Adrenal gland (tissue), 5 donors: ENCODE measurements around the gene GOLGA8F.
"Not testable (repeated sequence)": the region's sequence is repeated elsewhere in the genome, so short reads cannot be mapped to it uniquely, and the experiment has no call there.

Experiments used
- CTCF ChIP-seq, 6 experiments: fragments of 450-650 bp in 4 of 6; fragments of 200-600 bp in 2 of 6; sonication (generic) in 1 of 6; IDR thresholded peaks; 1 replicate in 5 of 6; 2 replicates in 1 of 6; pipeline versions ENCODE4 v1.5.1 to v1.8.0; 2016 to 2021; ENCODE audit warnings: antibody characterized with exemption in 6 of 6, mild to moderate bottlenecking in 2 of 6, moderate library complexity in 1 of 6
- POLR2A ChIP-seq, 2 donors: fragments of 450-650 bp; IDR thresholded peaks; one replicate each; pipeline ENCODE4 v1.6.1; 2017; ENCODE audit warnings: antibody characterized with exemption in 2 of 2, mild to moderate bottlenecking in 2 of 2, moderate library complexity in 1 of 2
- donor health status: DM: no; HTN: no; CAD: no.

GRCh38 chr15:28435594-28435993, 57.1 kb downstream of the GOLGA8F start:
- TF ChIP-seq POLR2A, CTCF (IDR thresholded peaks at IDR 0.05): not testable (repeated sequence)
